Measurements from ENCODE around the gene PCGF1.

Gene PCGF1

GRCh38 chr2:74500578-74500946, 6.9 kb downstream of the PCGF1 start:
- TF ChIP-seq CTCF (IDR thresholded peaks at IDR 0.05; ENCODE audit: low read depth, low read length): no peak
- DNase-seq (ENCODE audit: extremely low read depth, low read depth): no peak

DNA sequence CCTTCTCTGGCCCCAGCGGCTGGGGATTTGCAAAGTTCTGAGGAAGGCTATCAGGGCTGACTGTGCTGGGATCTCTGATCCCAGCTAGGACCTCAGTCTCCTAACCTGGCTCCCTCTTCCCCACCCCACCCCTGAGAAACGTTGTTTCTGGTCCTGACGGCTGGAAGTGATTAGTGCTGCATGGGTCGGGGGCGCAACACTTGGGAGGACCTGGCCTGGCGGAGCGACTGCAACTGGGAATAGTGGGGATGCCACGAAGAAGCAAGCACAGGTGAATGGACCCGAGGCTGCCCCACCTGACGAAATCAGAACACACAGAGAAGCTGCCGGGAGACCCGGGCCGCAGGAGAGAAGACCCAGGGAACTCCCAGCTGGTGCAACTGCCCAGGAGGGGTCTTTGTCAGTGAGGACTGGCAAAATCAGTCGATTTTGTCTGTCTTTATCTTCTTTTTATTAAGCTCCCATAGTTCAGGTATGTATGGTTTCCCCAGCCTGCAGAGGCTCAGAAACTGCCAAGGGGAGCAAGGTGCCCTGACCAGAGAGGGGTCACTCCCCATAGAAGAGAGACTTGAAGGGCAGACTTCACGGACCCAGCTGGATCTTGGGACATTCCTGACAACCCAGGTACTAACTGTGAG, 7.4 kb downstream of the PCGF1 start:
- TF ChIP-seq CTCF (IDR thresholded peaks at IDR 0.05; ENCODE audit: low read depth, low read length): no peak
- DNase-seq (ENCODE audit: extremely low read depth, low read depth): no peak

DNA sequence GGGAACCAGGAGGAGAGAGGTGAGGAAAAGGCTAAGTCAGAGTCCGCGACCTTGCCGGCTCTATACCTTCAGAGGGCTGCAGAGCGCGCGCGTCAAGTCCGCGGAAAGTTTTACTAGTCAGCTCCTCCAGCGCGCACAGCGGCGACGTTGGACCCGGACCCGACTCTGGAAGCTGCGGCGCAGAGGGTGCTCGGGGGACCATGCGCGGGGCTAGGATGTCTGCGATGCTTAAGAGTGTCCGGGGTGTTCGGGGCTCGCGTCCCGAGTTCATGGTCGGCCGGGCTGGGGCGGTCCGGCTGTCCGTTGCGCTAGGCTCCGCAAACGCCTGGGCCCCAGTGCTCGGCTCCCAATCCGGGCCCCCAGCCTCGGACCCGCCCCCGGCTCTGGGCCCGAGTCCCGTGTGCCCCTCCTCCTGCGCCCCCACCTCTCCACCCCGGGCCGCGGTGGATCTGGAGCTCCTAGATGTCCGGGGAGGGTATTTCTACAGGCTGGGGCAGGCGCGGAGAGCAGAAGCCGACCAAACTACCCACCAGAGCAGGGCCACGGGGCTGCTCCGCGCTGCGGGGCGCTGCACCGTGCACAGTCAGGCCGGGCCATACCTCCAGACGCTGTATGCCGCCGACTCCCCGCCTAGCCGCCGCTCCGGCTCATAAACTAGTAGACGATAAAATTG, 8.1 kb downstream of the PCGF1 start, which contains the start of gene LBX2:
Gene LBX2, minus strand, starts transcription at position 337 of the 673 bp plus-strand sequence. Its CDS starts 66 bp downstream, at position 271.
- DNase-seq (ENCODE audit: extremely low read depth, low read depth): no peak
- no peak for TF ChIP-seq CTCF (IDR thresholded peaks at IDR 0.05; ENCODE audit: low read depth, low read length)

DNA sequence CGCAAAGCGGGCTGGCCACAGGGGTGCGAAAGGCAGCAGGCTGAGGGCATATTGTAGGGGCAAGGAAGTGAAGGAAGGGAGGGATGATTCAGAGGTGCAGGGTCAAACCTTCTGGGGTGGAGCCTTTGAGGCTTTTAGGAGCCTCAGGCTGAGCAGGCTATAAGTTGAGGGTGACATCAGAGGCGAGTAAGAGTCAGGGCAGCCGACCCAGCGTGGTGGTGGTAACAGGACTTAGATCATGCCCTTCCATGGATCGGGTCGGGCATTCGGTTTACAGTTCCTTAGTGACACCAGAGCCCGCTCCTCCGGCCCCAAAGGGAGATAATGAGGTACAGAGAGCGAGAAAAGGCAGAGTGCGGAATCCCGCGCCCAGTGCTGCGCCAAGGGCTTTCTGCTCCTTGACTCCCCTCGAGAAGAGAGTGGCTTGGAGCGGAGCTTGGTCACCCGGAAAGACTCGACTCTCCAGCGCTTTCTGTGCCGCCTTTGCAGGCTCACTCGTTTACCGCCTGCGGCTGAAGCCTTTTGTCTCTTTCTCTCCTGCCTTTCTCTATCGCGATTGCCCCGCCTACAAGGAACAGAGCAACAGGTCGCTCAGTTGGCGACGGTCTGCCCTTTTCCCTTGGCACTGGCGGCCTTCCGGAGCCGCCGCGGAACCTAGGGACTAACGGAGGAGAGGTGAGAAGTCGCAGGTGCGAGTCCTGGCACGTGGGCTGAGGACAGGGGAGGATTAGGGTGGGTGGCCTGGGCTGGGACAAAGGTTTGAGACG, 8.8 kb downstream of the PCGF1 start:
- TF ChIP-seq CTCF (IDR thresholded peaks at IDR 0.05; ENCODE audit: low read depth, low read length): no peak
- no peak for DNase-seq (ENCODE audit: extremely low read depth, low read depth)

DNA sequence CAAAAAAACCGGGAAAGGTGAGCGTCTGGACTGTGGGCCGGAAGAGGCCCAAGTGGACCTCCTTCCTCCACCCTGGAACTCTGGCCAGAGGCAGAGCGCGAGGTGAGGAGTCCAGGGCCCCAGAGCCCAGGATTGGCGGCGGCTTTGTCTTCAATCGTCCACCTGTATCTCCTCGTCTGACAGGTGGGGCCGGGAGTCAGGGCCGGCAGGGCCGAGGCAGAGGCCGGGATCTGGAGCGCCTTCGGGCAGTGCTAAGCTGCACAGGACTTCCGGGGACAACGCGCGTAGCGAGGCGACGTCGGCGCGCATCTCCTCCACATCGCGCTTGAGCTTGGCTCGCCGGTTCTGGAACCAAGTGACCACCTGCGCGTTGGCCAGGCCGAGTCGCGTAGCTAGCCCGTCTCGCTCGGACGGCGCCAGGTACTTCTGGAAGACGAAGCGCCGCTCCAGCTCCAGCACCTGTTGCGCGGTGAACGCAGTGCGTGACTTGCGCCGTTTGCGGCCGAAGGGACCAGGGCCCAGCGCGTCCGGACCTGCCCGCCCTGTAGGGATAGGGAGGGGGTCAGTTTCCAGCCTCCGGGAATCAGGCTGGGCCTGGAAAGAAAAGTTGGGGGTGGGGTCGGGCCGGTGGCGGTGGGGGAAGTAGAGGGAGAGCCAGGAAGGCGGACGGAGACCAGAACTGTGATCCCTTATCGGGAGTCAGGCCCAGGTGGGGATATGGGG, 9.6 kb downstream of the PCGF1 start:
- DNase-seq (ENCODE audit: extremely low read depth, low read depth): no peak
- TF ChIP-seq CTCF (IDR thresholded peaks at IDR 0.05; ENCODE audit: low read depth, low read length): no peak

DNA sequence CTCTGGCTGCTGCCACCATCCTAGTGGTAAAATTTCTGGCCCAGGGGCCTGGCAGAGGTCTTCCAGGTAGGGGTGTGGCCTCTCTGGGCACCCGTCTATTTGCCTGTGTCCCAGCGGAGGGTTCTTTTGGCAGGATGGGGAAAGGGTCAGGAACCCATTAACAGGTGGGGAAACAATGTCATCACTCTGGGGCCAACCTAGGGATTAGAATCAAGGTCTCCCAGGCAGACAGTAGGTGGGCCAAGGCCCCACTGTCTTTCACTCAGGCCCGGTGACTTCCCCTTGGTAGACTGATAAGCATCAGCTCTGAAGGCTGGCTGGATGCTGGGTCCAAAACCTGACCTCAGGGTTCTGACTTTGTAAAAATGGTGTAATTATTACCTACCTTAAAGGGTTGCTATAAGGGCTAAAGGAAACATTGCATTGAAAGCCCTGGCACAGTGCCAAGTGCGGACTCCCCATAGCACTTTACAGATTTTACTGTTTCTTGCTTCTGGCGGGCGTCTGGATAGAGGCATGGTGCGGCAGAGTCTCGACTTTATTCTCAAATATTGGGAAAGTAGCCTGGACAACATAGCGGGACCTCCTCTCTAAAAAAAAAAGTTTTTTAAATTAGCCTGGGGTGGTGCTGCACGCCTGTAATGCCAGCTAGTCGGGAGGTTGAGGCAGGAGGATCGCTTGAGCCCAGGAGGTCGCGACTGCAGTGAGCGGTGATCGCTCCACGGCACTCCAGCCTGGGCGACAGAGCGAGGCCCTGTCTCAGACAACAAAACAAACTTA, 10.3 kb downstream of the PCGF1 start:
- TF ChIP-seq CTCF (IDR thresholded peaks at IDR 0.05; ENCODE audit: low read depth, low read length): no peak
- no peak for DNase-seq (ENCODE audit: extremely low read depth, low read depth)
